NCI-H187 treated with DMSO at 0.1 percent for 48 hours (cell line): ENCODE results near the gene RGS14.
A peak's percentile ranks its signal among the peaks of the same experiment; 100 is the strongest.
"Not testable (repeated sequence)": the region's sequence is repeated elsewhere in the genome, so short reads cannot be mapped to it uniquely, and the experiment has no call there.

ENCODE experiments used
- DNase-seq: peaks from one replicate; lab custom pipeline; 2025; lab: John Stamatoyannopoulos, UW

The RGS14 gene

GRCh38 chr5:177402271-177403043 lies 44.7 kb downstream of the RGS14 start:
- DNase-seq = peak; percentile 77

- no peak for DNase-seq
These were observed 45.5 kb downstream of the RGS14 start for GRCh38 chr5:177403102-177403791.

GRCh38 chr5:177403792-177404640 lies 46.3 kb downstream of the RGS14 start:
- no peak for DNase-seq

- DNase-seq = no peak
These were observed 47.0 kb downstream of the RGS14 start for GRCh38 chr5:177404641-177405179.

- DNase-seq = no peak
These were observed 47.6 kb downstream of the RGS14 start for GRCh38 chr5:177405312-177405711.

GRCh38 chr5:177405805-177406204 lies 48.1 kb downstream of the RGS14 start:
- DNase-seq = no peak

GRCh38 chr5:177409043-177409801 lies 51.5 kb downstream of the RGS14 start, which contains the start of gene F12:
TSS of gene F12 (minus strand) at chr5:177409564. CDS start at chr5:177409527, 37 bp downstream.
- DNase-seq = no peak

- DNase-seq = no peak
These were observed 52.9 kb downstream of the RGS14 start for GRCh38 chr5:177410575-177410974.

- no peak for DNase-seq
These were observed 55.0 kb downstream of the RGS14 start for GRCh38 chr5:177412603-177413233.

GRCh38 chr5:177414481-177414880 lies 56.8 kb downstream of the RGS14 start:
- no peak for DNase-seq

GRCh38 chr5:177417081-177417480 lies 59.4 kb downstream of the RGS14 start:
- DNase-seq = not testable (repeated sequence)

- no peak for DNase-seq
These were observed 61.3 kb downstream of the RGS14 start for GRCh38 chr5:177419046-177419445.

GRCh38 chr5:177420472-177420871 lies 62.7 kb downstream of the RGS14 start:
- DNase-seq = not testable (repeated sequence)

- no peak for DNase-seq
These were observed 63.5 kb downstream of the RGS14 start for GRCh38 chr5:177421062-177421798.
